Omental fat pad (tissue), 4 donors: ENCODE measurements around the gene NFATC1. TPM values are rescaled to one million over a fixed set of nuclear protein-coding genes. Genes with fewer than 3 reads are reported as not detected.

Experiments
- ATAC-seq: fragments of 150-250 bp; one replicate; pipeline ENCODE4 v1.9.1; 2016; ENCODE audit warnings: mild to moderate bottlenecking, moderate library complexity; ENCODE audit not compliant: low FRiP score
- DNase-seq: peaks from one replicate; pipeline ENCODE4 v3.0.0-alpha.2; 2019; ENCODE audit warnings: low spot score
- total RNA-seq, 4 donors: library from RNA; depleted of rRNA; stranded (reverse); fragments of >200 nt; gene quantifications; one replicate each; pipeline ENCODE4 v1.1.0, GENCODE V29; 2016
- TF ChIP-seq, protein P1 (sequence below), 3 donors: fragments of 450-650 bp; IDR thresholded peaks; one replicate each; pipeline ENCODE4 v1.5.1; 2016 to 2017; ENCODE audit warnings: antibody characterized with exemption in 3 of 3, mild to moderate bottlenecking in 3 of 3, moderate library complexity in 2 of 3

NFATC1 gene
- total RNA-seq, 4 donors from 2014 or later = 10.7 to 57.4 (median 19.1) TPM

DNA sequence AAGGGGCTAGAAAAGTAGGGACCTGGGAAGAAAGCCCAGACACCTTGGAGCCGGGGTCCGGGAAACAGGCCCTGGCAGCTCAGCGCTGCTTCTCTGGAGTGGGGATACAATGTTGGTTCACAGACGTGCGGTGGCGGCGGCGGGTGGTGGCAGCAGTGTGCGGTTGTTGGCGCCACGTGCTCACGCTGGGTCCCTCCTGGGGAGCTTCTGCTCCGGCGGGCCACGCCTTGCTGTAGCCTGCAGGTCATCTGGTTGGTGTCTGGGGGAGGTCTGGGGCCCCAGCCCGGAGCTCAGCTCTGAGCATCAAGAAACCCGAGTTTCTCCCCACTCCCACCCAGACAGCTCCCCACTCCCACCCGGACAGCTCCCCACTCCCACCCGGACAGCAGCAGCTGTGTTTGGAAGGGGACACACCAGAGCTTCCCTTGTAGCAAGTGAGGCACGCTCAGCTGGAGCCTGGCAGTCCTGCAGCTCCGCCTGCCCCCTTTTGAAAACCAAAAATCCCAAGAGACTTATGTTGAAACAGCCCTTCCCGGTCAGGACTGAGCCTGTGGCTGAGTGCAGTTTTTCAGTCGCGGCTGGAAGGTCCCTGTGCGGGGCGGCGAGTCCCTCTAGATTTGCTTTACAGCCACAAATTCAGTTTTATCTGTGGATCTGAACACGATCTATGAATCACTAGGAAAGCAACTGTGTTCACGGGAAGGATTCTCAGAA is 46.9 kb downstream of the NFATC1 start:
- DNase-seq = no peak
- ATAC-seq = no peak
- TF ChIP-seq, protein P1, sequence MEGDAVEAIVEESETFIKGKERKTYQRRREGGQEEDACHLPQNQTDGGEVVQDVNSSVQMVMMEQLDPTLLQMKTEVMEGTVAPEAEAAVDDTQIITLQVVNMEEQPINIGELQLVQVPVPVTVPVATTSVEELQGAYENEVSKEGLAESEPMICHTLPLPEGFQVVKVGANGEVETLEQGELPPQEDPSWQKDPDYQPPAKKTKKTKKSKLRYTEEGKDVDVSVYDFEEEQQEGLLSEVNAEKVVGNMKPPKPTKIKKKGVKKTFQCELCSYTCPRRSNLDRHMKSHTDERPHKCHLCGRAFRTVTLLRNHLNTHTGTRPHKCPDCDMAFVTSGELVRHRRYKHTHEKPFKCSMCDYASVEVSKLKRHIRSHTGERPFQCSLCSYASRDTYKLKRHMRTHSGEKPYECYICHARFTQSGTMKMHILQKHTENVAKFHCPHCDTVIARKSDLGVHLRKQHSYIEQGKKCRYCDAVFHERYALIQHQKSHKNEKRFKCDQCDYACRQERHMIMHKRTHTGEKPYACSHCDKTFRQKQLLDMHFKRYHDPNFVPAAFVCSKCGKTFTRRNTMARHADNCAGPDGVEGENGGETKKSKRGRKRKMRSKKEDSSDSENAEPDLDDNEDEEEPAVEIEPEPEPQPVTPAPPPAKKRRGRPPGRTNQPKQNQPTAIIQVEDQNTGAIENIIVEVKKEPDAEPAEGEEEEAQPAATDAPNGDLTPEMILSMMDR (IDR thresholded peaks at IDR 0.05) = no peak

DNA sequence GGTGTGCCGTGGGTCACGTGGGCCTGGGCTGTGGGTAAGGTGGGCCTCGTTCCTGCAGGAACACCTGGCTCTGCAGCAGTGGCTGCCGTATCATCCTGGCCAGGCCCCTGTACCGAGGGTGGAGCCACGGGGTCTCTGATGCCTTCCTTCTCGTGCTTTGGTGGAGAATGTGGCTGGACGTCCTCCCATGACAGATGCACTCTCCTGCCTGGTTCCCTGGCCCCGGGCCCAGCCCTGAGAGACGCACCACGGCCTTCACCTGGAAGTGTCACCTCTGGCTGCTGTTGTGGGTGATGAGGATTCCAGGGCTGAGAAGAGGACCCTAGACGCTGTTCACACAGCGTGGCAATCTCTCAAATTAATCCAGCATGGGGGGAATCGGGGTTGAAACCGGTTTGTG is 49.5 kb downstream of the NFATC1 start:
- ATAC-seq (no peak), DNase-seq (no peak)
- TF ChIP-seq, protein P1 (IDR thresholded peaks at IDR 0.05) = no peak

DNA sequence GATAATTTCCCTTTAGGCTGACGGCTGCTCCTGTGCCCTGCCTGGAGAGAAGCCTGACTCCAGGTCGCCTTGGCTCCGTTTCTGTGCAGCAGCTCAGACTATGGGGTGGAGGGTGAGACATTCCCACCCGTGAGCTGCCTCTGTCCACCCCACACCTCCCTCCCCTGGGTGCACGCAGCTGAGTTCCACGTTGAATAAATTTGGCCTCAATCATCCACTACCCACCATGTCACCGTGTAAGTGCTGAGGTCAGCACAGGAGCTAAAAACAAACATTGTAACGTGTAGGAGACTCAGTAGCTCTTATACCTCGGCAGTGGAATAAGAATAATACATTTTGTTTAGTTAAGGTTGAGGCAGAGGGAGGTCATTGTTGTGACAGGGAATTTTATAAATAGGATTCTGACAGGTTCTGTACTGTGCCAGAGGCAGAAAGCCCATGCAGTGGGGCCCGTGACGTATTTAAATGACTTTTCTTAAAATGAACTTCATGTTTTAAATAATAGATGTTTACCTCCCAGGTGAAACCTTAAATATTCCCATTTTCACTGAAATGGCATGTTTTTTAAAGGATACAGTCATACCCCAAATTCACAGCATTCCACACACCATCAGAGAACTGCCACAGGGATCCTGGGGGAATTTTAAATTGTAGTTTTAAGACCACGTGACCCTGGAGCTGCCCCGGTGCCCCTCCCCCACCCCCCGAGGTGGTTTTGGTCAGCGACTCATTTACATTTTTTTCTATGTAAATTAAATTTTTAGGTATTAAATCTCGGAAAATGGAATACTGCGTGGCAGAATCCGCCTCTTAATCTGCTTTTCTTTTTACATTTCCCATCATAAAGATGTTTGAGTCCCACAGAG is 50.2 kb downstream of the NFATC1 start:
- ATAC-seq = no peak
- no peak for DNase-seq
- TF ChIP-seq, protein P1 (IDR thresholded peaks at IDR 0.05) = no peak

DNA sequence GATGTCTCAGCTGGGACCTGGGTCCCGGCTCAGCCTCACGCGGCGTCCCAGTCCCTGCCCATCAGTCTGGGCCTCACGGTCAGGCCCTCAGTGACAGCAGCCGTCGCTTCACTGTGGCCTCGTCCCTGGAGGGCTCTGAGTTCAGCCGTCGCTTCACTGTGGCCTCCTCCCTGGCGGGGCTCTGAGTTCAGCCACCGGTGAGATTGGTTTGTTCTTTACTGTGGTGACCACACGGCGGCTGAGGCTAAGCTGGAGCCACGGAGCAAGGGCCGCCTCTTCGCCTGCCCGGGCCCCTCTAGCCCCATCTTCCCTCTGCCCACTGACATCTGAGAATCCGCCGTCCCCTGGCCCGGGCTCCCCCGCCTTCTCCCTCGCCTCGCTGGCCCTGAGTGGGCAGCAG is 51.2 kb downstream of the NFATC1 start:
- DNase-seq = no peak
- no peak for ATAC-seq
- TF ChIP-seq, protein P1 (IDR thresholded peaks at IDR 0.05) = no peak

DNA sequence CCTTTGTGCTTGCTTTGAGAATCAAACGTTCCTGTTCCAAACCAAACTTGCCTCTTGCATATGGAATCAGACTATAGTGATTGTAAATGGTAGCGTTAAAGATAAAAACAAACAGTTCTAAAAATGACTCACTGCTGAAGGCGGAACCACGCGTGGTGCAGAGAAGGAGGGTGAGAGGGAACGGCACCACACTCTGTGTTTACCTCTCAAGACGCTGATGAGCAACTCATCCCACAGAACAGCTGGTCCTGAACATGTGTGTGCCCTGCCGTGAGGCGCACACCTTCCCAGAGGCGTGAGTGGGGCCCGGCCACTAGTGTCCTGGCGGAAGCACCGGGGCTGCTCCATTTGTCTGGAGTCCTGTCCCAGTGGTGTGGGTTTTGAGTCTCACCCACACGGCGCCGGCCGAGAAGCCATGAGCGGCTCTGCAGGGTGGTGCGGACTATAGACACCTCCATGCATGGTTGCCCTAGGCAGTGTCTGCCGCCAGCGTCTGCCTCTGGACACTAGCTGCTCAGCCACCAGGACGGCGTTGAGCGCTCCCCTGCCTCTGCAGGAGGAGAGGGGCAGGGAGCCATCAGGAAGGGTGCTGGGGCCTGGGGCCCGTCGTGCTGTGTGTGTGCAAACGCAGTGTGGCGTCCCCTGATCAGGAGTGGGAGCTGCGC is 52.1 kb downstream of the NFATC1 start:
- ATAC-seq (no peak), DNase-seq (no peak)

DNA sequence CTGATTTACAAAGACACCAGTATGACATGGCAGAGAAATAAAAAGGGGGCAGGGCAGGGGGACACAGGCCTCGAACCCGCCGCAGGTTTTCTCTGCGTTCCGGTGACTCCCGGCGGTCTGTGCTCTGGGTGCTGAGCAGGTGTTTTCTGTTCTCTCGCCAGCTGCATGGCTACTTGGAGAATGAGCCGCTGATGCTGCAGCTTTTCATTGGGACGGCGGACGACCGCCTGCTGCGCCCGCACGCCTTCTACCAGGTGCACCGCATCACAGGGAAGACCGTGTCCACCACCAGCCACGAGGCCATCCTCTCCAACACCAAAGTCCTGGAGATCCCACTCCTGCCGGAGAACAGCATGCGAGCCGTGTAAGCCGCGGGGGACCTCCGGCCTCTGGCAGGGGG is 52.9 kb downstream of the NFATC1 start:
- DNase-seq (no peak), ATAC-seq (no peak)
- TF ChIP-seq, protein P1 (IDR thresholded peaks at IDR 0.05) = no peak

More for the DNA sequence above, 52.1 kb downstream of the NFATC1 start:
- TF ChIP-seq, protein P1 (IDR thresholded peaks at IDR 0.05) = no peak
